AG08396 (cell line): ENCODE results near the gene NDUFS4.
"Not testable (repeated sequence)": the region's sequence is repeated elsewhere in the genome, so short reads cannot be mapped to it uniquely, and the experiment has no call there.

Experiments
- DNase-seq: peaks from one replicate; pipeline ENCODE4 v3.0.0; 2012; ENCODE audit warnings: low spot score, mixed read lengths

NDUFS4 gene

GRCh38 chr5:53575101-53575500, 14.7 kb downstream of the NDUFS4 start:
- DNase-seq = no peak

DNA sequence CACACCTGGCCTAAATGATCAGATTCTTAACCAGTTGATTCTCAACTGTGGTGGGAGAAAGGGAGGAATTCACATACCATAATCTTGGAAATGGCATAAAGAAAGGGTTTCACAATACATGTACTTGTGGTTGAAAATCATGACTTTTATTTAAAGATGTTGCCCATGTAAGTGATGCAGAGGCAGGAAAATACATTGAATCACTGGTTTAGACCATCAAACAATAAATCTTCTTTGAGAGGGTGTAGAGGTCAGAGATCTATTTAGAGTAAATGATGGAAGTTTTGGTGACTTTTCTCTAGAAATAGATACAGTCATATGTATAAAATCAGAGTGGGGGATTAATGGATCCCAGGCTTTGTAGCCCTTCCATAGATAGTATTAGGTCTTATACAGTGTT, 15.4 kb downstream of the NDUFS4 start:
- DNase-seq = no peak

GRCh38 chr5:53576674-53577073, 16.2 kb downstream of the NDUFS4 start:
- no peak for DNase-seq

DNA sequence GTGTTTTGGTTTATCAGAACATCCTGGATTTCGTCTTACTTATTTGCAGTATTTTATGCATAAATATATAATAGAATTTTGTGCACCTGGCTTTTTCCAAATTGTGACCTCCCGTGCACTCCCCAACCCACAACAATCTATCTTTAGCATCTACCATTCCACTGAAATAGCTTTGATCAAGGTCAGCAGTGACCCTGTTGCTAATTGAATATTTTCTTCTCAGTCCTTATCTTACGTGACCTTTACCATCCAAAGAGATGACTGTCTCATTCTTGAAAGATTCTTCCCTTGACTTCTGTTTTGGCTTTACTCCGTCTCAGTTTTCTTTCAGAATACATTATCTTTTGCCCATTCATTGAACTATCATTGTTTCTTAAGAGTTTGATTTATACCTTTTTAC, 18.4 kb downstream of the NDUFS4 start:
- DNase-seq = no peak

- no peak for DNase-seq
Measured at GRCh38 chr5:53580547-53580946, 20.1 kb downstream of the NDUFS4 start.

DNA sequence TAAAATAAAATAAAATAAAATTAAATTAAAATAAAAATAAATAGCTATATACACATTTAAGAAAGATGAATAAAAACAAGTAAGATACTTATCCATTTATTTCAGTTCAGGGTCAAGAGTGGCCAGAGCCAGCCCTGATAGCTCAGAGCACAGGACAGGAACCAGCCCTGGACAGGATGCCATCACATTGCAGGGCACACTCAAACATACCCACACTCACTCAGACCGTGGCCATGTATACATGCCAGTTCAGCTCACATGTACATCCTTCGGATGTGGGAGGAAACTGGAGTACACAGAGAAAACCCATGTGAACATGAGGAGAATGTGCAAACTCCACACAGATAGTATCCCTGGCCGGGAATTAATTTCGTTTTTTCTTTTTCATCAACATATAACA, 21.8 kb downstream of the NDUFS4 start:
- DNase-seq = no peak

DNA sequence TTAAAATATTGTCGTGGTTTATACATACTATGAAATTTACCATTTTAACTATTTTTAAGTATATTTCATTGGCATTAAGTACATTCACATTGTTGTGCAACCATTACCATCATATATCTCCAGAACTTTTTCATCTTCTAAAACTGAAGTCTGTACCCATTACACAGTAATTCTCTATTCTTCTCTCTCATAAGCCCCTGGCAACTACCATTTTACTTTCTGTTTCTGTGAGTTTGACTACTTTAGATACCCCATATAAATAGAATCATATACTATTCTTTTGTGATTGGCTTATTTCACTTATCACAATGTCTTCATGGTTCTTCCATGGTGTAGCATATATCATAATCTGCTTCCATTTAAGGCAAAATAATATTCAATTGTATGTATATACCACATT, 30.3 kb downstream of the NDUFS4 start:
- no peak for DNase-seq

DNA sequence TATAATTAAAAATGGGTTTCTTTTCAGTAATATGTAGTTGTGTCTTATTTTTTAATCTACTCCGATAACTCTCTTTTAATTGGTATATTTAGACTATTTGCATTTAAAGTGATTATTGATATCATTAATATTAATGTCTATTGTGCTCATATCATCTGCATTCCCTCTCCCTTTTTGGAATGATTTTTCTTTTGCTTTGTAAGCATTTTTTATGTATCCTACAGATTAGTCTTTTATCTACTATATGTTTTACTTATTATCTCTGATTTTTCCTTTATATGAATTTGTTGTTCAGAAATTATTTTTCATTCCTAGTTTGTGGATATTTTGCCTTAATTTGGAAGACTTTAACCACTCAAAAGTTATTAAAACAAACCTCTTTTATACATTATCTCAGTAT, 34.0 kb downstream of the NDUFS4 start:
- DNase-seq = no peak

DNA sequence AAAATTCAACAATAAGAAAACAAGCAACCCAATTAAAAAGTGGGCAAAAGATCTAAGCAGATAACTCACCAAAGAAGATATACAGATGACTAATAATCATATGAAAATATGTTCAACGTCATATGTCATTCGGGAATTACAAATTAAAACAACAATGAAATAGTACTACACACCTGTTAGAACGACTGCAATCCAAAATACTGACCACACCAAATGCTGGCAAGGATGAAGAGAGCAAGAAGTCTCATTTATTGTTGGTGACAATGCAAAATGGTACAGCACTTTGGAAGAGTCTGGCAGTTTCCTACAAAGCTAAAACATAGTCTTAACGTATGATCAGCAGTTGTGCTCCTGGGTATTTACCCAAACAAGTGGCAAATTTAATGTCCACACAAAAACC, 37.5 kb downstream of the NDUFS4 start:
- DNase-seq = no peak

GRCh38 chr5:53601570-53601969, 41.1 kb downstream of the NDUFS4 start:
- DNase-seq = no peak

DNA sequence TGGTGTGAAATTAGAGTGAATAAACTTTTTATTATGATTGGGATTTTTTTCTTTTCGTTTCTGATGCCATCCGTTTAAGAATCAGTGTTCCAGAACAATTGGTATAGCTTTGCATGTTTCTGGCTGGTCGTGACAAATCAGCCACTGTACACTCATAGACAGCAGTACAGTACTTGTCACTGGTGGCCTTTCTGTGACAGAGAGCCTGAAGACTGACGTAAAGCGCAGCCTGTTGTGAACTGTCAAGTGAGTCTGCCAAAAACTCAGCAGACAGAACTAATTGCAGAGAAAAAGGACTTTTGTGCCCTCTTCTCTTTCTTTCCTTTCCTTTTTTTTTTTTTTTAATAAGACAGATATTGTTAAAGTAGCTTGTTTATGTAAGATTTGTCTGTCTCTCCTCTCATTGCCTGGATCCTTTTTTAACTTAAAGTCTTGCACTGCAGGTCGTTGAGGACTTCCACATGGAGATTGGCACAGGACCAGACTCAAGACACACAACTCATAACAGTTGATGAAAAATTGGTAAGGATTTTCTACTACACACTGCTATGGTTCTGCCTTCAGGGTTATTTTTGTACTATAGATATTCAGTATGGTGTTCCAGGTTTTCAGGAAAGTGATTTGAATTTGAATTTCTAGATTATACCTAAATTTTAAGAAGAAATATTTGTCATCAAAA, 42.7 kb downstream of the NDUFS4 start:
- peak; percentile 5 for DNase-seq

DNA sequence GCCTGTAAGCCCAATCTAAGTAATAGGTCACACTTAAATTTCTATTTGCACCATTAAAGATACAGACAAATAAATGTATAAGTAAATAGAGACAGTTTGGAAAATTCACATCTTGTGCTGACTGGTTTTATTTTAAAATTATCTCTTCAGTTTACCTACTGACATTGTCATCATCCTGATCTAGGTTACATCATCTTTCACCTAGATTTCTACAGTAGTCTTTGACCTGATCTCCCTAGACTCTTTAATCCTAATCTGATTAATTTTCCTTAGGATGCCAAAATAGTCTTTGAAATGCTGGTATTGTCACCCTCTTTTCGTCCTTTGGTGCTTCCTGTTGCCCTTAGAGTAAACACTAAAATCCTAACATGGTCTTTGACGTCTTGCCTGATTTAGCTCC, 43.9 kb downstream of the NDUFS4 start:
- DNase-seq = no peak

DNA sequence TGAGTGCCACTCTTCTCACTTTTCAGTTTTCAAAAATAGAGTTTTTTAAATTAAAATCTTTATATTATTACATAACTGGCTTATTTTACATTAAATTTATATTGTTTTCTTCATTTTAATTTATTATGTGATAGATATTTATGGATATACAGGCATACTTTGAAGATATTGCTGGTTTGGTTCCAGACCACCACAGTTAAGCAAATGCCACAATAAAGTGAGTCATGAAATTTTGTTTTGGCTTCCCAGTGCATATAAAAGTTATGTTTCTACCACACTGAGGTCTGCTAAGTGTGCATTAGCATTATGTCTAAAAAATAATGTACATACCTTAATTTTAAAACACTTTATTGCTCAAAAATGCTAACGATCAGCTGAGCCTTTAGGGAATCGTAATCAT, 47.4 kb downstream of the NDUFS4 start:
- DNase-seq = no peak

DNA sequence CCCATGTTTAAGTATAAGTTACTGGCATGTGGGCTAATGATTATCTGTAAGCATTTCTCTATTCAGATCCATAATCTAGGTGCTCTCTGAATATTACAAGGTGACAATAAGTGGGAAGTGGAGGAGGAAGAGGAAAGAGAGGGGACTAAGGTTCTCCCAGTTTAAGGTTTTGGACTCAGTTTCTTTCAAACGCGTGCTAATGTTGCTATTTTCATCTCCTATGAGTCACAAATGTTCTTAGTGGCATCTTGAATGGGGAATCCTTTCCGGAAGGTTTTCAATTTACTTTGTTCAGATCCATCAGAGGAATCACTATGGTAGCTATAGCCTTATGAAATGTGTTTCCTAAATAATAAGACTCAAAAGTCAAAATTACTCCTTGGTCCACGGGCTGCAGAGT, 48.5 kb downstream of the NDUFS4 start:
- DNase-seq = not testable (repeated sequence)

DNA sequence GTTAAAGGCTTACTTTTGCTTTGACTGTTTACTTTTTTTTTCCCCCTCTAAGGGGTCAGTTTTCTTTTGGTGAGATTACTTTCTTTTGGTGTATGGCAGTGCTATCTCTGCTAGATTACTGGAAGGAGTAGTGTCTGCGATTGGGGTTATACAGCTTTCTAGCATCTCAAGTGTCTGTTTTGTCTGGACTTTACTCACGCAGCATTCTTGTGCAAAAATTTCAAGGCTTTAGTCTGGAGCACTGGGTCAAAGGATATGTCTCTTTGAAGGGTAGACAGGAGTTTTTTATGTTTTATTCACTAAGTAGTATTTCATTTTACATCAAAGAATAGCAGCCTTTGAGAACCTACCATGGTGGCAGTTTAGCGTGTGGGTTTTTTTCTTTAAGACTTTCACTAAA, 52.6 kb downstream of the NDUFS4 start:
- DNase-seq = no peak

GRCh38 chr5:53613536-53613935, 53.1 kb downstream of the NDUFS4 start:
- no peak for DNase-seq

DNA sequence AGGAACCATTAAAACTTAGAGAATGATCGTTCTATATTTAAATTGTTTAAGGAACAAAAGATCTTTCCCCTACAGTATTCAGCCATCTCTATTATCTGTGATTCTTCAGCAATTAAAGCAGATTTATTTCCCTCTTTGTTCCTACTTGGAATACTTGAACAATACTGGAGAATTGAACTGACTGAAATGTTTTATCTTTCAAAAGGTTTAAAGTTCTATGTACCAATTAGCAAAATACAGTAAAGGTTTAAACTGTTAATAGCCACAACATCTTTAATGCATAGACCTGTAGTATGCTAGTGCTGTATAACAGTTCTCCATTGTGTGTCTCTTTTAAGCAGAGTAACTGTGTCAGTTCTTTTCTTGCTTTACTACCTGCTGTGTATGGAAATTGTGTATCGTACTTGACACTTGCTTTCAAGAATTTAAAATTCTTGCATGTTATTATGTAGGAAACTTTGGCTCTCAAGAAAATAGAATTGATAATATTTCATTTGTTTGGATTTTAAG, 54.0 kb downstream of the NDUFS4 start:
- DNase-seq = no peak

- DNase-seq = no peak
Measured at GRCh38 chr5:53616939-53617549, 56.6 kb downstream of the NDUFS4 start.

- no peak for DNase-seq
Measured at GRCh38 chr5:53631251-53631650, 70.8 kb downstream of the NDUFS4 start.

DNA sequence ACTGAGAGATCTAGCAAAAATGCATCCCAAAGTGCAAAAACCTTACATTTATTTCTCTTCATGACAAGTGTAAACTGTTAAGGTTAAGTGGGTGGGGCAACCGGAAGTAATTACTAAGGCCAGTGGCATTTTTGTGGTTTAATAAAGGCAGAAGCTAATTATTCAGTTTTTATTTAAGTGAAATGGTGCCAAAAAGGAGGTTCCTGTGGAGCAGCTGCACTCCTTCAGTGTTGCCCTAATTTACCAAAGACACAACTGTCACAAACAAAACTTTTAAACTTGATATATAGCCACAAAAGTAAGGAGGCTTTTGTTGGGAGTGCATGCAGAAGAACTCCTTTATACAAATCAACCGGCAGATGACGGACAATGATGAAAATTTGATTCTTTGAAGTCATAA, 81.6 kb downstream of the NDUFS4 start:
- DNase-seq = peak; percentile 4

GRCh38 chr5:53643445-53643844, 83.0 kb downstream of the NDUFS4 start:
- no peak for DNase-seq

- no peak for DNase-seq
Measured at GRCh38 chr5:53645078-53645477, 84.6 kb downstream of the NDUFS4 start.

GRCh38 chr5:53649352-53649751, 88.9 kb downstream of the NDUFS4 start:
- DNase-seq = no peak

- not testable (repeated sequence) for DNase-seq
Measured at GRCh38 chr5:53660573-53660972, 100.1 kb downstream of the NDUFS4 start.
